OCI-LY7 (cell line): ENCODE measurements around the gene KLC1.

ENCODE experiments used
- EZH2phosphoT487 ChIP-seq: fragments of 200-600 bp; sonication (generic); IDR thresholded peaks from 2 replicates; pipeline ENCODE4 v1.6.1; 2018; ENCODE audit warnings: low read depth, borderline replicate concordance, mild to moderate bottlenecking, mixed run types, antibody characterized with exemption, low read length, moderate library complexity, mixed read lengths
- TF ChIP-seq, protein P1 (sequence below): fragments of 200-600 bp; sonication (generic); conservative IDR thresholded peaks from 2 replicates; pipeline ENCODE4 v1.5.1; 2014; ENCODE audit warnings: mild to moderate bottlenecking, antibody characterized with exemption, low read length, moderate library complexity, mixed read lengths

DNA sequence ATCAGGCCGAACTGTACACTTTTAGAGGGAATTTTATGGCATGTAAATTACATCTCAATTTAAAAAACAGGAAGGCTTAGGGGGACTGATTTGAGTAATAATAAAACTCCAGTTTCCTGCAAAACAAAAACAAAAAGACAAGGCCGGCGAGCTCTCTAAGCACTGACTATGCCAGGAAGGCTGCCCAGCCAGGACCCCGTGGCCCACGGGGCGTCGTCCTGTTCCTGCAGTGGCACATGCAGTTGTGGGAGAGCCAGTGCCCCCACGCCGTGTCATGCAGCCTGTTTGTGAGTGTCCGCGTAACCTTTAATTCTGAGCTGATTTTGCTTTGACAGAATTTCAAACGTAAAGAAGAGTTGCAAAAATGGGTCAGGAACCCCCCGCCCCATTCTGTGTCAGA lies 75.7 kb downstream of the KLC1 start:
- TF ChIP-seq, protein P1, sequence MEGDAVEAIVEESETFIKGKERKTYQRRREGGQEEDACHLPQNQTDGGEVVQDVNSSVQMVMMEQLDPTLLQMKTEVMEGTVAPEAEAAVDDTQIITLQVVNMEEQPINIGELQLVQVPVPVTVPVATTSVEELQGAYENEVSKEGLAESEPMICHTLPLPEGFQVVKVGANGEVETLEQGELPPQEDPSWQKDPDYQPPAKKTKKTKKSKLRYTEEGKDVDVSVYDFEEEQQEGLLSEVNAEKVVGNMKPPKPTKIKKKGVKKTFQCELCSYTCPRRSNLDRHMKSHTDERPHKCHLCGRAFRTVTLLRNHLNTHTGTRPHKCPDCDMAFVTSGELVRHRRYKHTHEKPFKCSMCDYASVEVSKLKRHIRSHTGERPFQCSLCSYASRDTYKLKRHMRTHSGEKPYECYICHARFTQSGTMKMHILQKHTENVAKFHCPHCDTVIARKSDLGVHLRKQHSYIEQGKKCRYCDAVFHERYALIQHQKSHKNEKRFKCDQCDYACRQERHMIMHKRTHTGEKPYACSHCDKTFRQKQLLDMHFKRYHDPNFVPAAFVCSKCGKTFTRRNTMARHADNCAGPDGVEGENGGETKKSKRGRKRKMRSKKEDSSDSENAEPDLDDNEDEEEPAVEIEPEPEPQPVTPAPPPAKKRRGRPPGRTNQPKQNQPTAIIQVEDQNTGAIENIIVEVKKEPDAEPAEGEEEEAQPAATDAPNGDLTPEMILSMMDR: no peak
- TF ChIP-seq EZH2phosphoT487: no peak
